A549 (cell line): ENCODE measurements around the gene CPB2.

Experiments
- BHLHE40 ChIP-seq: IDR thresholded peaks from 2 replicates; pipeline ENCODE4 v1.6.1; 2012; ENCODE audit warnings: low read depth, low read length, inconsistent platforms
- CTCF ChIP-seq: fragments of >200 bp; sonication (Bioruptor Twin); formaldehyde crosslinking; IDR thresholded peaks from 3 replicates; pipeline ENCODE4 v1.5.1; 2016
- EP300 ChIP-seq, 2 experiments: fragments of >200 bp; sonication (Bioruptor Twin); formaldehyde crosslinking; IDR thresholded peaks; 2 replicates in 1 of 2; 3 replicates in 1 of 2; pipeline ENCODE4 v1.6.1; 2016 to 2017
- FOSL2 ChIP-seq, 2 experiments: fragments of 450-650 bp in 1 of 2; fragments of >200 bp in 1 of 2; sonication (Bioruptor Twin) in 1 of 2; formaldehyde crosslinking; IDR thresholded peaks; 2 replicates each; pipeline versions ENCODE4 v1.5.0 to v1.6.1; 2016 to 2020; ENCODE audit warnings: mild to moderate bottlenecking in 1 of 2, moderate library complexity in 1 of 2
- JUN ChIP-seq, 2 experiments: fragments of >200 bp; sonication (Bioruptor Twin); formaldehyde crosslinking; IDR thresholded peaks; 2 replicates in 1 of 2; 3 replicates in 1 of 2; pipeline ENCODE4 v1.6.1; 2016 to 2017
- JUNB ChIP-seq: fragments of >200 bp; sonication (Bioruptor Twin); formaldehyde crosslinking; IDR thresholded peaks from 2 replicates; pipeline ENCODE4 v1.6.1; 2016
- POLR2A ChIP-seq: IDR thresholded peaks from 2 replicates; pipeline ENCODE4 v1.6.1; 2012; ENCODE audit warnings: mild to moderate bottlenecking, low read length
- RAD21 ChIP-seq, 2 experiments: fragments of >200 bp in 1 of 2; sonication (Bioruptor Twin) in 1 of 2; formaldehyde crosslinking in 1 of 2; IDR thresholded peaks in 1 of 2; conservative IDR thresholded peaks in 1 of 2; 2 replicates in 1 of 2; 3 replicates in 1 of 2; pipeline ENCODE4 v1.6.1; 2012 to 2018; ENCODE audit warnings: inconsistent platforms in 1 of 2
- RCOR1 ChIP-seq: fragments of 150-350 bp; IDR thresholded peaks from 2 replicates; pipeline ENCODE4 v1.6.1; 2014; ENCODE audit warnings: antibody characterized with exemption, low read length, low read depth
- REST ChIP-seq: fragments of 200-600 bp; sonication (generic); IDR thresholded peaks from 2 replicates; pipeline ENCODE4 v1.6.1; 2016; ENCODE audit warnings: antibody characterized with exemption, mild to moderate bottlenecking, moderate library complexity
- RFX5 ChIP-seq: fragments of 450-650 bp; IDR thresholded peaks from 2 replicates; pipeline ENCODE4 v1.7.1; 2014; ENCODE audit warnings: antibody characterized with exemption, mild to moderate bottlenecking, moderate library complexity
- RNF2 ChIP-seq: fragments of 200-600 bp; sonication (generic); IDR thresholded peaks from 2 replicates; pipeline ENCODE4 v1.6.1; 2016; ENCODE audit warnings: low read depth, mild to moderate bottlenecking, antibody characterized with exemption, moderate library complexity, borderline replicate concordance
- USF2 ChIP-seq: fragments of 450-650 bp; IDR thresholded peaks from 2 replicates; pipeline ENCODE4 v1.6.1; 2014; ENCODE audit warnings: antibody characterized with exemption
- TF ChIP-seq, protein P1 (sequence below): IDR thresholded peaks from 2 replicates; pipeline ENCODE4 v1.6.1; 2012

DNA sequence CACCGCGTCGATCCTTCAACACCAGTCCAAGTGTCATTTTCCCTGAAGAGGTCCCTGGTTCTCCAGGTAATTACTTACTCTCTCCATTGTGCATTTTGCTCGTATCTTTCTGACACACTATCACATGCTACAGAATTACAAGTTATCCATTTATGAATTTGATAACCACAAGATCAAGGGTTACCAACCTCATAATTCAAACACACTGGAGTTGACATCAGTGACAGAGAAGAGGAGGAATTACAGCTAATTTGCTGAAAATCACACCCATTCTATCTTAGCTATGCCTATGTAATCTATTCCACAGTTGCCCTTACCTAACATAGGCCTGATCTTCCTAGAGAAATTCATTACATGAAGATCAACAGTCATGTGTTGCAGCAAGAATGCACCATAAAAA lies 66.5 kb downstream of the CPB2 start:
- TF ChIP-seq RFX5 (no peak), CTCF (no peak), POLR2A (no peak), JUN (IDR thresholded peaks at IDR 0.05) (no peak), JUNB (no peak), FOSL2 (IDR thresholded peaks at IDR 0.05) (no peak), FOSL2 (CRISPR knock-in tag; IDR thresholded peaks at IDR 0.05) (no peak), RAD21 (conservative IDR thresholded peaks at IDR 0.05 in 1 of 2, IDR thresholded peaks at IDR 0.05 in 1 of 2) (no peak), RCOR1 (no peak), EP300 (IDR thresholded peaks at IDR 0.05) (no peak), USF2 (no peak), RNF2 (no peak), BHLHE40 (no peak), REST (no peak)
- TF ChIP-seq, protein P1, sequence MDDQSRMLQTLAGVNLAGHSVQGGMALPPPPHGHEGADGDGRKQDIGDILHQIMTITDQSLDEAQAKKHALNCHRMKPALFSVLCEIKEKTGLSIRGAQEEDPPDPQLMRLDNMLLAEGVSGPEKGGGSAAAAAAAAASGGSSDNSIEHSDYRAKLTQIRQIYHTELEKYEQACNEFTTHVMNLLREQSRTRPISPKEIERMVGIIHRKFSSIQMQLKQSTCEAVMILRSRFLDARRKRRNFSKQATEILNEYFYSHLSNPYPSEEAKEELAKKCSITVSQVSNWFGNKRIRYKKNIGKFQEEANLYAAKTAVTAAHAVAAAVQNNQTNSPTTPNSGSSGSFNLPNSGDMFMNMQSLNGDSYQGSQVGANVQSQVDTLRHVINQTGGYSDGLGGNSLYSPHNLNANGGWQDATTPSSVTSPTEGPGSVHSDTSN: no peak
